ENCODE measurements around the gene GGT7. TPM values are rescaled to one million over a fixed set of nuclear protein-coding genes. Genes with fewer than 3 reads are reported as not detected.
"Not testable (repeated sequence)": the region's sequence is repeated elsewhere in the genome, so short reads cannot be mapped to it uniquely, and the experiment has no call there.

GGT7 gene
- total RNA-seq, 1 donor from 2014 or later: 14.8 TPM

GRCh38 chr20:34817801-34818200 is 54.9 kb downstream of the GGT7 start:
- Mint-ChIP-seq H3K36me3 (ENCODE audit: low read depth) (peaks cover 6% of the 10 kb centered on the region), H3K27me3 (no peaks in the 10 kb centered on the region), H3K27ac (no peak overlapping the region), H3K4me1 (peaks cover 15% of the 10 kb centered on the region), H3K4me3 (no peak overlapping the region), H3K9me3 (no peaks in the 10 kb centered on the region)
- intact Hi-C loops (cut with micrococcal nuclease): no loop called here
- DNase-seq: no peak

- Mint-ChIP-seq H3K9me3 (no peaks in the 10 kb centered on the region), H3K27me3 (no peaks in the 10 kb centered on the region), H3K36me3 (ENCODE audit: low read depth) (peaks cover 6% of the 10 kb centered on the region), H3K4me1 (peaks cover 10% of the 10 kb centered on the region), H3K27ac (no peak overlapping the region), H3K4me3 (no peak overlapping the region)
- DNase-seq: no peak
- intact Hi-C loops (cut with micrococcal nuclease): no loop called here
These were observed 55.6 kb downstream of the GGT7 start for GRCh38 chr20:34817072-34817471.

DNA sequence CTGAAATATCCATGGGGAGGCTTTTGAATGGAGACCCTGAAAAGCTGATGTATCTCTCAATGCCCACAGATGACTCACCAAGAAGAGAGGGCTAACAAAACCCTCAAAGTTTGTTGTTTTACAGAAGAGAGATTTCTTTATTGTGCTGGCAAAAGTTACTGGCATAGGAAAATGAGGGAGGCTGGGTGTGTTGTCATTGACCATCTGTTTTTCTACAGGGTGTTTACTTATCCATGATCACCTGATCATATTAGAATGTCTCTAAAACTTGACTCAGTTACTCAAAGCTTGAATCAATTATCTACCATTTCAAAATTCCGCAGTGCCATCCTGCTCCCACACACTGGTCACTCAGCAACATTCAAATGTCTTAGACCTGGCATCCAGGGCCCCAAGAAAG is 57.0 kb downstream of the GGT7 start:
- no peak overlapping the region for H3K27ac Mint-ChIP-seq
- peaks cover 4% of the 10 kb centered on the region for H3K4me1 Mint-ChIP-seq
- peaks cover 4% of the 10 kb centered on the region for H3K36me3 Mint-ChIP-seq (ENCODE audit: low read depth)
- H3K27me3 Mint-ChIP-seq: no peaks in the 10 kb centered on the region
- H3K9me3 Mint-ChIP-seq: no peaks in the 10 kb centered on the region
- intact Hi-C loops (cut with micrococcal nuclease): no loop called here
- DNase-seq: no peak
- H3K4me3 Mint-ChIP-seq: no peak overlapping the region

DNA sequence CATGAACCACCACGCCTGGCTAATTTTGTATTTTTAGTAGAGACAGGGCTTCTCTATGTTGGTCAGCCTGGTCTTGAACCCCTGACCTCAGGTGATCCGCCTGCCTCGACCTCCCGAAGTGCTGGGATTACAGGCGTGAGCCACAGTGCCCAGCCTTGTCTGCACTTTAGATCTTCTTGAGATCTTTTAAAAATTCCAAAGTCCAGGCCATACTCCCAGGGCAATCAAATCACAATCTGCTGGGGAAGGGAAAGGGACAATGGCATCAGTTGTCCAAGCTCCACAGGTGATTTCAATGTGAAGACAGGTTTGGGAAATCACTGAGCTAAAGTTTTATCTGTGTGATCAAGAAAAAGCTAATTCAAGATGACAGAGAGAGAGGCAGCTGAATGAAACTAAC is 64.1 kb downstream of the GGT7 start:
- H3K4me1 Mint-ChIP-seq: peaks cover 10% of the 10 kb centered on the region
- no peaks in the 10 kb centered on the region for H3K27me3 Mint-ChIP-seq
- DNase-seq: no peak
- no peak overlapping the region for H3K4me3 Mint-ChIP-seq
- H3K27ac Mint-ChIP-seq: no peak overlapping the region
- peaks cover 1% of the 10 kb centered on the region for H3K36me3 Mint-ChIP-seq (ENCODE audit: low read depth)
- intact Hi-C loops (cut with micrococcal nuclease): no loop called here
- H3K9me3 Mint-ChIP-seq: no peaks in the 10 kb centered on the region

DNA sequence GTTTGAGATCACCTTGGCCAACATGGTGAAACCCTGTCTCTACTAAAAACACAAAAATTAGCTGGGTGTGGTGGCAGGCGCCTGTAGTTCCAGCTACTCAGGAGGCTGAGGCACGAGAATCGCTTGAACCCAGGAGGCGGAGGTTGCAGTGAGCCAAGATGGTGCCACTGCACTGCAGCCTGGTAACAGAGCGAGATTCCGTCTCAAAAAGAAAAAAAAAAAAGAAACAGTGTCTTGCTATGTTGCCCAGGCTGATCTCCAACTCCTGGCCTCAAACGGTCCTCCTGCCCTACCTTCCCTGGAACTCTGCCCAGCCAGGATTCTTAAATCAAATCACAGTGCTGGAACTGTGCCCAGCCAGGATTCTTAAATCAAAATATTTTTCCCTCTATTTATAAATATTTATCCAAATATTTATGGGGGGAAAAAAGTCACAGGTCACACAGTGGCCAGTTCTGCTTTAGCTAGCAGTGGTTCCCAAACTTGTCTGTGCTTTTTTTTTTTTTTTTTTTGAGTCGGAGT is 64.7 kb downstream of the GGT7 start:
- H3K27me3 Mint-ChIP-seq; H3K4me3 Mint-ChIP-seq; H3K4me1 Mint-ChIP-seq; H3K36me3 Mint-ChIP-seq (ENCODE audit: low read depth); H3K27ac Mint-ChIP-seq; H3K9me3 Mint-ChIP-seq; DNase-seq; intact Hi-C loops (cut with micrococcal nuclease): not testable (repeated sequence)

- Mint-ChIP-seq H3K9me3 (no peaks in the 10 kb centered on the region), H3K36me3 (ENCODE audit: low read depth) (peaks cover 1% of the 10 kb centered on the region), H3K27ac (no peak overlapping the region), H3K4me1 (peaks cover 11% of the 10 kb centered on the region), H3K27me3 (no peaks in the 10 kb centered on the region), H3K4me3 (no peak overlapping the region)
- intact Hi-C loops (cut with micrococcal nuclease): no loop called here
- DNase-seq: no peak
These were observed 66.4 kb downstream of the GGT7 start for GRCh38 chr20:34806255-34806654.

GRCh38 chr20:34798871-34799270 is 73.8 kb downstream of the GGT7 start:
- intact Hi-C loops (cut with micrococcal nuclease): no loop called here
- H3K4me1 Mint-ChIP-seq: peaks cover 9% of the 10 kb centered on the region

GRCh38 chr20:34798328-34798727 is 74.3 kb downstream of the GGT7 start:
- no peak overlapping the region for H3K4me3 Mint-ChIP-seq

More at GRCh38 chr20:34798871-34799270, 73.8 kb downstream of the GGT7 start:
- no peak overlapping the region for H3K4me3 Mint-ChIP-seq
- H3K36me3 Mint-ChIP-seq (ENCODE audit: low read depth): peaks cover 5% of the 10 kb centered on the region
- no peaks in the 10 kb centered on the region for H3K27me3 Mint-ChIP-seq
- H3K27ac Mint-ChIP-seq: no peak overlapping the region
- no peaks in the 10 kb centered on the region for H3K9me3 Mint-ChIP-seq
- no peak for DNase-seq

GRCh38 chr20:34797012-34797995 is 75.4 kb downstream of the GGT7 start:
- Mint-ChIP-seq H3K4me3 (no peak overlapping the region), H3K27ac (no peak overlapping the region), H3K36me3 (ENCODE audit: low read depth) (peaks cover 5% of the 10 kb centered on the region), H3K27me3 (no peaks in the 10 kb centered on the region), H3K9me3 (no peaks in the 10 kb centered on the region), H3K4me1 (peaks cover 9% of the 10 kb centered on the region)
- intact Hi-C loops (cut with micrococcal nuclease): no loop called here
- DNase-seq: no peak

More at GRCh38 chr20:34798328-34798727, 74.3 kb downstream of the GGT7 start:
- Mint-ChIP-seq H3K27me3 (no peaks in the 10 kb centered on the region), H3K36me3 (ENCODE audit: low read depth) (peaks cover 5% of the 10 kb centered on the region), H3K9me3 (no peaks in the 10 kb centered on the region), H3K4me1 (peaks cover 9% of the 10 kb centered on the region), H3K27ac (no peak overlapping the region)
- intact Hi-C loops (cut with micrococcal nuclease): no loop called here
- no peak for DNase-seq

Other genes with a start within 250 kb of the GGT7 start
- gene PIGU, start 195.8 kb downstream of the GGT7 start, total RNA-seq: 26.4 and 27.1 TPM in 2 replicates
- gene TP53INP2, start 168.5 kb downstream of the GGT7 start, total RNA-seq: 2.3 and 2.7 TPM in 2 replicates
- gene NCOA6, start 47.2 kb downstream of the GGT7 start, total RNA-seq: 25.1 and 26.8 TPM in 2 replicates
- gene ACSS2, start 3.8 kb upstream of the GGT7 start, total RNA-seq: 44.8 and 54.4 TPM in 2 replicates
- 71.0 and 71.3 TPM in 2 replicates for gene GSS, start 83.0 kb upstream of the GGT7 start, total RNA-seq
- 0.19 and 0.52 TPM in 2 replicates for gene MYH7B, start 83.0 kb upstream of the GGT7 start, total RNA-seq
- gene TRPC4AP, start 220.0 kb upstream of the GGT7 start, total RNA-seq: 46.4 and 47.8 TPM in 2 replicates

Measured in activated CD4-positive, alpha-beta T cell treated with anti-CD3 and anti-CD28 coated beads, Interleukin-2, amount 10 ng/mL, durations not matched to agents 24 days and 14 days (primary cell).